ENCODE data around the gene IFT122.
A peak's percentile ranks its signal among the peaks of the same experiment; 100 is the strongest.
"Not testable (repeated sequence)": the region's sequence is repeated elsewhere in the genome, so short reads cannot be mapped to it uniquely, and the experiment has no call there.

Gene IFT122

GRCh38 chr3:129498603-129499488 is 58.8 kb downstream of the IFT122 start:
- not testable (repeated sequence) for H3K4me3 ChIP-seq; H3K9me3 ChIP-seq (replicated peaks in 1 of 11); H3K27ac ChIP-seq; H3K4me2 ChIP-seq; H4K20me1 ChIP-seq; H3K27me3 ChIP-seq; H3K4me1 ChIP-seq; H3K9ac ChIP-seq
- peaks cover 20 to 69% (median 37%) of the 10 kb centered on the region in 11 experiments; a peak in 19 of 22 replicates for H3K36me3 ChIP-seq

- H3K4me1 ChIP-seq; H3K27ac ChIP-seq; H4K20me1 ChIP-seq; H3K9ac ChIP-seq; H3K9me3 ChIP-seq (replicated peaks in 1 of 11); H3K4me3 ChIP-seq; H3K27me3 ChIP-seq; H3K4me2 ChIP-seq: not testable (repeated sequence)
- H3K36me3 ChIP-seq: peaks cover 29 to 68% (median 42%) of the 10 kb centered on the region in 11 experiments; a peak in 20 of 22 replicates
Observed at GRCh38 chr3:129499604-129500333, 59.7 kb downstream of the IFT122 start.

GRCh38 chr3:129500334-129500658 is 60.3 kb downstream of the IFT122 start:
- no peak for TF ChIP-seq Cebpa-rat (IDR thresholded peaks at IDR 0.05)
- Histone ChIP-seq H3K27me3 (no peaks in the 10 kb centered on the region), H3K4me1 (peaks cover 0 to 12% (median 10%) of the 10 kb centered on the region in 10 experiments; a peak in 10 of 20 replicates), H3K36me3 (peaks cover 29 to 68% (median 43%) of the 10 kb centered on the region in 11 experiments; a peak in 20 of 22 replicates), H4K20me1 (no peaks in the 10 kb centered on the region), H3K9me3 (replicated peaks in 1 of 11) (no peaks in the 10 kb centered on the region), H3K9ac (no peak overlapping the region), H3K27ac (no peak overlapping the region), H3K4me3 (no peak overlapping the region), H3K4me2 (no peak overlapping the region)

- no peaks in the 10 kb centered on the region for H4K20me1 ChIP-seq
- peaks cover 23 to 62% (median 41%) of the 10 kb centered on the region in 11 experiments; a peak in 19 of 22 replicates for H3K36me3 ChIP-seq
- no peak overlapping the region for H3K4me2 ChIP-seq
- no peaks in the 10 kb centered on the region for H3K27me3 ChIP-seq
- no peak overlapping the region for H3K4me3 ChIP-seq
- TF ChIP-seq Cebpa-rat (IDR thresholded peaks at IDR 0.05): no peak
- H3K27ac ChIP-seq: no peak overlapping the region
- H3K9me3 ChIP-seq (replicated peaks in 1 of 11): no peaks in the 10 kb centered on the region
- H3K4me1 ChIP-seq: peaks cover 2 to 25% (median 22%) of the 10 kb centered on the region in 10 experiments; a peak in 19 of 20 replicates
- H3K9ac ChIP-seq: no peak overlapping the region
Observed at GRCh38 chr3:129501630-129502029, 61.6 kb downstream of the IFT122 start.

- Histone ChIP-seq H3K4me2 (no peak overlapping the region), H4K20me1 (no peaks in the 10 kb centered on the region), H3K36me3 (peaks cover 19 to 54% (median 41%) of the 10 kb centered on the region in 11 experiments; a peak in 19 of 22 replicates), H3K27ac (no peak overlapping the region), H3K27me3 (no peaks in the 10 kb centered on the region), H3K4me3 (no peak overlapping the region), H3K9ac (no peak overlapping the region), H3K4me1 (peaks cover 14 to 37% (median 34%) of the 10 kb centered on the region in 10 experiments), H3K9me3 (replicated peaks in 1 of 11) (no peaks in the 10 kb centered on the region)
- no peak for TF ChIP-seq Cebpa-rat (IDR thresholded peaks at IDR 0.05)
Observed at GRCh38 chr3:129502641-129503408, 62.8 kb downstream of the IFT122 start.

- H3K9ac ChIP-seq: no peak overlapping the region
- no peaks in the 10 kb centered on the region for H3K27me3 ChIP-seq
- H3K36me3 ChIP-seq: peaks cover 19 to 54% (median 41%) of the 10 kb centered on the region in 11 experiments; a peak in 19 of 22 replicates
- H3K4me1 ChIP-seq: peaks cover 17 to 44% (median 41%) of the 10 kb centered on the region in 10 experiments
- H3K4me3 ChIP-seq: no peak overlapping the region
- no peak overlapping the region for H3K4me2 ChIP-seq
- H3K27ac ChIP-seq: no peak overlapping the region
- H3K9me3 ChIP-seq (replicated peaks in 1 of 11): no peaks in the 10 kb centered on the region
- H4K20me1 ChIP-seq: no peaks in the 10 kb centered on the region
- no peak for TF ChIP-seq Cebpa-rat (IDR thresholded peaks at IDR 0.05)
Observed at GRCh38 chr3:129503471-129504291, 63.7 kb downstream of the IFT122 start.

- Histone ChIP-seq H3K4me3 (no peak overlapping the region), H3K9me3 (replicated peaks in 1 of 11) (no peaks in the 10 kb centered on the region), H3K9ac (no peak overlapping the region), H3K4me1 (peaks cover 17 to 47% (median 42%) of the 10 kb centered on the region in 10 experiments), H3K36me3 (peaks cover 19 to 54% (median 41%) of the 10 kb centered on the region in 11 experiments; a peak in 19 of 22 replicates), H3K27me3 (no peaks in the 10 kb centered on the region), H4K20me1 (no peaks in the 10 kb centered on the region), H3K4me2 (peak overlapping the region in 3 of 11 experiments; percentile 1 to 20 (median 14); a peak in 2 of 22 replicates), H3K27ac (no peak overlapping the region)
- TF ChIP-seq Cebpa-rat (IDR thresholded peaks at IDR 0.05): no peak
Observed at GRCh38 chr3:129504471-129505100, 64.6 kb downstream of the IFT122 start.

- Histone ChIP-seq H3K27me3 (no peaks in the 10 kb centered on the region), H3K9ac (no peak overlapping the region), H3K9me3 (replicated peaks in 1 of 11) (no peaks in the 10 kb centered on the region), H3K4me3 (no peak overlapping the region), H3K4me2 (peak overlapping the region in 7 of 11 experiments; percentile 14 to 87 (median 68); a peak in 8 of 22 replicates), H3K4me1 (peaks cover 17 to 55% (median 48%) of the 10 kb centered on the region in 10 experiments), H3K36me3 (peaks cover 13 to 59% (median 34%) of the 10 kb centered on the region in 11 experiments; a peak in 18 of 22 replicates), H4K20me1 (no peaks in the 10 kb centered on the region), H3K27ac (no peak overlapping the region)
- no peak for TF ChIP-seq Cebpa-rat (IDR thresholded peaks at IDR 0.05)
Observed at GRCh38 chr3:129505341-129505740, 65.3 kb downstream of the IFT122 start.
